Right hindlimb (tissue), 1 donor: Measurements from ENCODE around the gene EPS8L1.
A peak's percentile ranks its signal among the peaks of the same experiment; 100 is the strongest.

ENCODE experiments used
- DNase-seq: peaks from one replicate; pipeline ENCODE4 v3.0.0-alpha.2; 2018

The EPS8L1 gene

DNA sequence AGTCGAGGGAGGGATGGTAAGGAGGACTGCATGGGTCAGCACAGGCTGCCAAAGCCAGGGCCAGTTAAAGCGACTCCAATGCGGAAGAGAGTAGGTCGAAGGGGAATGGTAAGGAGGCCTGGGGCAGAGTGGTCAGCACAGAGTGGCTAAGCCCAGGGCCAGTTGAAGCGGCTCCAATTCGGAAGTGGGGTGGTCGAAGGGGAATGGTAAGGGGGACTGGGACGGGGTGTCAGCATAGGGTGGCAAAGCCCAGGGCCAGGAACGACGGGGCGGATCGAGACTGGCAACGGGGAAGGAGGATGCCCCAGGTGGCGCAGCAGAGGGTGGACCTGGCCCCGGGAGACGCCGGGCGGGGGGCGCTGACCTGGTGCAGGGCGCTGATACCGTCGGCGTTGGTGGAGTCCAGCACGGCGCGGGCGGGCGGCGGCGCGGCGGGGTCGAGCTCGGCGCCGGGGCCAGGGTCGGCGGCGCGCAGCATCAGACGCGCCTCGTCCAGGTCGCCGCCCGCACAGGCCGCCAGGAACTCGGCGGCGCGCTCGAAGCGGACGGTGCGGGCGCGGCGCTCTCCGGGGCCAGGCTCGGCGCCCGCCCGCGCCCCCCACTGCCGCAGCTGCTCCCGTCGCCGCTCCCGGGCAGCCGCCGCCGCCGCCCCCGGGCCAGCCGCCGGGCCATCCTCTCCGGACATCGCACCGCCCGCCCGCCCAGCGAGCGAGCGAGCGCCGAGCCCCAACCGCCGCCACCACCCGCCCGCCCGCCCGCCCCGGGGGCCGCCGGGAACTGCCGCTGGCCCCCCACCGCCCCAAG, 41.4 kb downstream of the EPS8L1 start, which contains the start of gene PPP1R12C:
Gene PPP1R12C (minus strand): TSS at position 779 of the 804 bp plus-strand sequence. CDS start 94 bp downstream, at position 685.
- DNase-seq, result peak; percentile 52

DNA sequence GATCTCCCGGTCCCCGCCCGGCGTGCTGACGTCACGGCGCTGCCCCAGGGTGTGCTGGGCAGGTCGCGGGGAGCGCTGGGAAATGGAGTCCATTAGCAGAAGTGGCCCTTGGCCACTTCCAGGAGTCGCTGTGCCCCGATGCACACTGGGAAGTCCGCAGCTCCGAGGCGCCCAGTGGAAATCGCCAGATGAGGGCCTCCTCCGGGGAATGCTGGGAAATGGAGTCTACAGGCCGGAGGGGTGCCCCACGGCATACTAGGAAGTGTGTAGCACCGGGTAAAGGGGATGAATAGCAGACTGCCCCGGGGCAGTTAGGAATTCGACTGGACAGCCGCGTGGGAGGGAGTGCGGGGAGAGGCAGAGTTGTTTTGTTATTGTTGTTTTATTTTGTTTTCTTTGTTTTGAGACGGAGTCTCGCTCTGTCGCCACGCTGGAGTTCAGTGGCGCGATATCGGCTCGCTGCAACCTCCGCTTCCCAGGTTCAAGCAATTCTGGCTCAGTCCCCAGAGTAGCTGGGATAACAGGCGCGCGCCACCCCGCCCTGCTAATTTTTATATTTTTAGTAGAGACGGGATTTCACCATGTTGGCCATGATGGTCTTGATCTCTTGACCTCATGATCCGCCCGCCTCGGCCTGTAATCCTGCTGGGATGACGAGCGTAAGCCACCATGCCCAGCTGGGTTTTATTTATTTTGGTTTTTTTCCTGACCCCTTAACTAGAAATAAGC, 42.2 kb downstream of the EPS8L1 start:
- peak; percentile 99 for DNase-seq

DNA sequence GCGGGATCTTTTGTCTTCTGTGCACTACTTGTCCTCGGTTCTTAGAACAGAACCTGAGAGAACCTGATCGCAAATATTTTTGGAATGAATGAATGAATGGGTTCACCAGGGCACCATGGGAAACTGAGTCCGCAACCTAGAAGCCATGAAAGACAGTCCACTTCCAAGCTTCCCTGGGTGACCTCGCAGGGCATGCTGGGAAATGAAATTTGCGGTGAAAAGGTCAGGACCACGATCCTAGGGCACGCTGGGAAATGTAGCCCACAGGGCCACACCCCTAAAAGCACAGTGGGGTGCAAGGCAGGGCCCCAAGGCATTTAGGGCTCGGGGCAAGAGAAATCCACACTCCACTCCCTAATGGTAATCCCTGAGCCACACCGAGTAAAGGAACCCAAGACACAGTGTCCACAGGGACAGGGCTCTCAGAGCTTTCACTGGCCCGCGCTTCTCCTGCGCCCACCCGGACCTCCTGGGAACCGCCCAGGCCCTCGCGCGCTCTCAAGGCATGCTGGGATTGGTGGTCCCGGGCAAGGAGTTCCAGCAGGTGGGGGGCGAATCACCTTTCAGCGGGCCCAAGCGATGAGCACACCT, 42.8 kb downstream of the EPS8L1 start:
- DNase-seq, result peak; percentile 54

DNA sequence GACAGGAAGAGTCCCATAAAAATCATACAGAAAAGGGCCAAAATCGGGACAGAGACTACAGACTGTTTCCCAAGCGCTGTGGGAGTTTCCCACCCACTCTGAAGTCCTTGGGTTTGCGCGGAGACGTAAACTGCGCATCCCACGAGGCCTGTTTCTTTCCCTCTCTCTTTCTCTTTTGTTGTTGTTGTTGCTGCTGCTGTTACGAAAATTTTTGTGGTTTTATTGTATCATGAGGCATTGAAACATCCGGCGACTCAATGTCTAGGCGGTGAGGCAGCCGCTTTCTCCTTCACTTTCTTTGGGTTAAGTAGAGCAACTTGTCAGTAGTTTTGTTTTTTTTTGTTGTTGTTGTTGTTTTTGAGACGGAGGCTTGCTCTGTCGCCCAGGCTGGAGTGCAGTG, 43.4 kb downstream of the EPS8L1 start:
- DNase-seq, result no peak

DNA sequence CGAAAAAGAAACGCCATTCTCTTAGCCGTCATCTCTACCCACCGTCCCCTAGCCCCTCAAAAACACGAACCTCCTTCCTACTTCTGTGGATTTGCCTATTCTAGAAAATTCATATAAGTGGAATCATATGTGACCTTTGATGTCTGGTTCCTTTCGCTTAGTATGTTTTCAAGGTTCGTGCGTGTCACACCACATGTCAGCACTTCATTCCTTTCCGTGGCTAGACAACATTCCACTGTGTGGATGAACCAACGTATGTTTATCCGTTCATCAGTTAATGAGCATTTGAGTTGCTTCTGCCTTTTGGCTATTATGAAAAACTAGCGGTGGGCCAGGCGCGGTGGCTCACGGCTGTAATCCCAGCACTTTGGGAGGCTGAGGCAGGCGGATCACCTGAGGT, 55.8 kb downstream of the EPS8L1 start:
- no peak for DNase-seq

DNA sequence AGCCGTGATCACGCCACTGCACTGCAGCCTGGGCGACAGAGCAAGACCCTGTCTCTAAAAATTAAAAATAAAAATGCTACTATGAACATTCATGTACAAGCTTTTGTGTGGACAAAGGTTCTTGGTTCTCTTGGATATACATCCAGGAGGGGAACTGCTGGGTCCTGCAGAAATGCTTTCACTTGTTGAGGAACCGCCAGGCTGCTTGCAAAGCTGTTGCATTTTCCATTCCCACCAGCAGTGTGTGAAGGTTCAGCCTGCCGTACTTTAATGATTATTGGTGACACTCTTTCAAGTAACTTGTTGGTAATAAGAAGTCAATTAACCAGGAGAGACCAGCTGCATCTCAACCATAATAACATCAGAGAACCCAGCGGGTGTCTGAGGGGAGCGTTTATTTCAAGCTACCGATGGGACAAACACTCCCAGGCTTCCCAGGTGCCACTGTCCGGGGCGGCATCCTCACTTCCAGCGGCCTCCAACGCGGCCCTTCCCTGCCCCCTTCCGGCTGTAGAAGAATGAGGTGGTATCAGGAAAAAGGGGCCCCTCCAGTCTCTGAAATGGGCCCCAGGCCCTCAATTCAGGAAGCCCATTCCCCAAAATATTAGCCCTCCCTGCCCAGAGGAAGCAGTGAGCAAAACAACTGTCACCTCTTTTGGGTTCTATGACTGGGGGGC, 56.9 kb downstream of the EPS8L1 start:
- DNase-seq, result no peak

DNA sequence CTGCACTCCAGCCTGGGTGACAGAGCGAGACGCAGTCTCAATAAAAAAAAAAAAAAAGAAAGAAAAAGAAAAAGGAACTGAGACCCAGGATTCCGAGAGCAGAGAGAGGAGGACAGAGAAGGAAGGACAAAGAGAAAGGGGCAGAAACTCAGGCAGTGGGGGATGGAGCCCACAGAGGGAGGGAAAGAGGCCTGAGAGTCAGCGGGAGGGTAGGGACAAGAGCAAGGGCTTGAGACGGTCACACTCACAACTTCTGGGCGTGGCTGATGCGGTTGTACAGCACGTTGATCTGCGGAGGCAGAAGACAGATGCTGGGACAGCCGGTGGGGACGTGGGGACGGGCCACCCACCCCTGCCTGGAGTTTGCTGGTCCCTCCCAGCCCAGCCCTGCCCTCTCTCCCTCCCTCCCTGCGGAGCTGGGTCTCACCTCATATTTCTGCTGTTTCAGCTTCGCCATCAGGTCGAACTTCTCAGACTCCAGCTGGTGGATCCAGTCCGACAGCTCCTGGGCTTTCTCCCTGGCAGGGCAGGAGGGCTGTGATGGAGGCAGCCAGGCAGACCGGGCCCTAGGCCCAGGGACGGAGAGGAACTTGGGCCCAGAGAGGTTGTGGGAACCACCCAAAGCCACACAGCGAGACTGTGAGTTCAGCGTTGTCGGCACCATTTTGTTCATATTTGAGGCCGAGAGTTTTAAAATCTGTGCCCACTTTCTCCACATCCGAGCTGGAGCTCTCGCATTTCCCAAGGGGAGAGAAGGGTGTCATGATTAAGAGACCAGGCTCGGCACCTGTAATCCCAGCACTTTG, 58.2 kb downstream of the EPS8L1 start:
- no peak for DNase-seq

DNA sequence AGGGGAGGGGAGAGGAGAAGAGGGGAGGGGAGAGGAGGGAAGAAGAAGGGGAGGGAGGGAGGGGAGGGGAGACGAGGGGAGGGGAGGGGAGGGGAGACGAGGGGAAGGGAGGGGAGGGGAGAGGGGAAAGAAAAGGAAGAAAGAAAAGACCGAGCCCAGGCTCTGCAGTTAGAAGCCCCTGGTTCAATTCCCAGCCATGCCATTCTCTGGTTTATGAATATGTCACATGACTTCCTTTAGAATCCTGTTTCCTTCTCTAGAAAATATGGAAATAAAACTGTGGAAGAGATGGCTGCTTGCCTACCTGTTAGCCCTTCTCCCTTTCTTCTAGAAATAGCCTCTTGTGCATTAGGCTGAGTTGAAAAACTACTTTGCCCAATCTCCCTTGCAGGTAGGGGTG, 59.1 kb downstream of the EPS8L1 start:
- no peak for DNase-seq

DNA sequence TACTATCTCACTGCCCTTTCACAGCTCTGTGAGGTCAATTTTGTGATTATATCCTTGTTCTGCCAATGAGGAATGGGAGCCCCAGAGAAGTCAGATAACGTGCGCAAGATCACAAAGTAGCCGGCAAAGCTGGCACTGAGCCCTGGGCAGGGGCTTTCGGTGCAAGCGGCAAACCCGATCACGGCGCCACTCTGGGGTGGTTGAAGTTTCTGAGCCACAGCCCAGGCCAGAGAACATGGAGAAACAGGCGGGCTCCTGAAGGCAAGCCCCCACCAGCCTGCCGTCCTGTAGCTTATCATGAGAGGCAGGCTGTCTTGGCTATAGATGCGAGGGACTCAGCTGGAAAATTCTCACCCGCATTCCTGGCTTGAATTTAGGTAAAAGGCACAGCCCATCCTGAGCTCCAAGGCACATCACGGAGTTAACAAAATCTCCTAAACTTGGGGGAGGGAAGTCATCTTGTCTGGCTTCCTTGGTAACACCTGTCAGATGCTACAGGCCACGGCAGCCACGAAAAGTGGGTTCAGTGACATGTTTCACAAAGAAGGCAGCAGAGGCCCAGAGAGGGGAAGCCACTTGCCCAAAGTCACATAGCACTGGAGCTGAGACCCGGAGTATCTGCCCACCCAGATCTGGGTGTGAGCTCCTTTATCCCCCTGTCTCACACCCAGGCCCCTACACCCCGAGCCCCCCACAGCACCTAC, 60.9 kb downstream of the EPS8L1 start:
- no peak for DNase-seq
